Activated CD8-positive, alpha-beta memory T cell treated with anti-CD3 and anti-CD28 coated beads for 36 hours (primary cell): Measurements from ENCODE around the gene CEP85L. TPM values are rescaled to one million over a fixed set of nuclear protein-coding genes. Genes with fewer than 3 reads are reported as not detected.

Source experiments
- CTCF ChIA-PET: fragments of 350-600 bp; sonication (Branson Sonifier 250); formaldehyde crosslinking; loops from one replicate; lab custom pipeline; 2021; ENCODE audit warnings: antibody characterized with exemption; lab: Charles Lee
- POLR2A ChIA-PET: fragments of 350-600 bp; sonication (Branson Sonifier 250); formaldehyde crosslinking; loops from one replicate; lab custom pipeline; 2021; ENCODE audit warnings: antibody characterized with exemption; lab: Charles Lee
- total RNA-seq, 2 experiments: library from RNA; stranded (reverse); gene quantifications; one replicate each; pipeline ENCODE4 v1.2.3, GENCODE V29; 2021

CEP85L gene
- total RNA-seq, 2 experiments from 2014 or later = 30.2 to 30.4 TPM

DNA sequence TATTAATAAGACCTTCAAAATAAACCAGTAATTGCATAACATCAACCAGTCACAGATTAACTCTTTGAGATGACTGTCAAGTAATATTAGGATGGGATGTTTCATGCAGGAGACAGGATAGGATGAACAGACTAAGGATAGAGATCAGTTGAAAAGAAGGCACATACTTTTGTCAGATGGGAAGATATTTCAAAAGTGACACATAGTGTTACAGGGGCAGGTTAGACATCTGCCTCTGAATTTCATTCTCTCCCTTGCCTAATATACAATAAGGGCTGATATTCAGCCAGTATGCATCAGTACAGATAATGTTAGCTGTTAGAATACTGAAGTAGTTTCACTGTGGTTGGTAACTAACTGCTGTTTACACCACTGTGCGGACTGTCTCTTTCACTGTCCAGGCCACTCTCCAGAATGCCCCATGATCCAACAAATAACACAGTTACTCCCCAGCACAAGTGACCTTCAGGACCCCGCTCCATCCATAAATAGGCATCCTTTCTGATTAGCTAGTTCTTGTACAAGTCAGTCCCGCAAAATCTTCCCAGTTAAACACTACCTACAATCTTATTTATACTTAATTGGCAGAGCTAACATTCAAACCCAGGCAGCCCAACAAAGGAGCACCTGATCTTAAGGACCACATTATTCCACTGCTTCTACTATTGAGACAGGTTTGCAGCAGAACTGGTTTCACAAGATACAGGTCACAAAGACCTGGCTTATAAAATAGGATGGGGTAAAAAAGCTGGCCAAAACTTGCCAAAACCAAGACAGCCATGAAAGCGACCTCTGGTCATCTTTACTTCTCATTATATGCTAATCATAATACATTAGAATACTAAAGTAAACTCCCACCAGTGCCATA, 125.2 kb downstream of the CEP85L start:
- ChIA-PET POLR2A (no interaction called here), CTCF (no interaction called here)

DNA sequence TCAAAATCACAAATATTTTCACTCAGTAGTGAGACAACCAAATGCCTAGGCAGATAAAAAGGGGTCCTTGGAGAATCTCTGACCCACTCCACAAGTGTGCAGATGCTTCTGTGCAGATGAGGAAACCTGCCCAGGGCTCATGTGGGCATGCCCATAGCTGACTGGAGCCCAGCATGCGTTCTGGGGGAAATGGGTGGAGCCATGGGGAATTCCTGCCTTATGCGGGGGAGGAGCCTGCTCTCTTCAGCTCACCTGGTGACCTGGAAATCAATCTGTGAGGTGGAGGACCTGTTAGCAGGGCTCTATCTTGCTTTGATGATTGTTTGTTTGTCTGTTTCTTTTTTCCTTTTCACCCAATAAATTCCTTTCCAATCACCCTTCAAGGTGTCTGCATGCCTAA, 126.7 kb downstream of the CEP85L start:
- POLR2A ChIA-PET = no interaction called here
- CTCF ChIA-PET = no interaction called here

DNA sequence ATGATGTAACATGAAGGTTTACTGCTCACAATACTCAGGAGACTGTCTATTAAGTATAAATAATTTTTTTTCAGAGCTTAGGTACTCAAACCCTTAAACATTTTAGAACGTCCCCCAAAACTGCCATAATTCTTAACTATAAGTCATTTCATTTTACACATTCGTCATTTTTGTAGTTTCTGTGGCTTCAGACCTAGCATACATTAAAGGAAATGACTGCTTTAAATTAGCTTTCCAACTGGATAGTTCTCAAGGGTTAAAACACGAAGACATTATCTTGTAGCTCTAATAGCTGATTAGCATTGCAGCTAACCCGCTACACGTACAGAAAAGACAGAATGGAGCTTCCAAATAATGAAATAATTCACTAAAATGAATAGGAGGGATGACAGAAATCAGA, 128.2 kb downstream of the CEP85L start:
- POLR2A ChIA-PET = no interaction called here
- CTCF ChIA-PET = no interaction called here

DNA sequence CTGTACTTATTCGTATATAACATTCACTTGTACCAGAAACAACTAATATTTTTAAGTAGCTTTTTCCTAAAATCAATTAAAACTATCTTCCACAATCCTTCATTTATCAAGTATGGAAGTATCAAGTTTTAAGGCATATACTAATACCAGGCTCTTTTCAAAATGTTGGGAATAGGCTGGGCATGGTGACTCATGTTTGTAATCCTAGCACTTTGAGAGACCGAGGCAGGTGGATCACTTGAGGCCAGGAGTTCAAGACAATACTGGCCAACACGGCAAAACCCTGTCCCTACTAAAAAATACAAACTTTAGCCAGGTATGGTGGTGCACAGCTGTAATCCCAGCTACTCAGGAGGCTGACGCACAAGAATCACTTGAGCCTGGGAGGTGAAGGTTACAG, 129.0 kb downstream of the CEP85L start:
- ChIA-PET CTCF (no interaction called here), POLR2A (no interaction called here)

DNA sequence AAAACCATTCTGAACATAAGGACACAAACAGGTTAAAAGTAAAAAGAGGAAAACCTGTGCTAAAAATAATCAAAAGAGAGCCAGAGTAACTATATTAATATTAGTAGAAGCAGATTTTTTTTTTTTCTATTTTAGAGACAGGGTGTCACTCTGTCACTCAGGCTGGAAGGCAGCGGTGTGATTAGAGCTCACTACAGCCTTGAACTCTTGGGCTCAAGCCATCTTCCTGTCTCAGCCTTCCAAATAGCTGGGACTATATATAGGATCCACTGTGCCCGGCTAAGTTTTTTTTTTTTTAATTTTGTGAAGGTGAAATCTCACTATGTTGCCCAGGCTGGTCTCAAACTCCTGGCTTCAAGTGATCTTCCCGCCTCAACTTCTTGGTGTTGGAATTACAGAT, 136.7 kb downstream of the CEP85L start:
- CTCF ChIA-PET = no interaction called here
- POLR2A ChIA-PET = no interaction called here

DNA sequence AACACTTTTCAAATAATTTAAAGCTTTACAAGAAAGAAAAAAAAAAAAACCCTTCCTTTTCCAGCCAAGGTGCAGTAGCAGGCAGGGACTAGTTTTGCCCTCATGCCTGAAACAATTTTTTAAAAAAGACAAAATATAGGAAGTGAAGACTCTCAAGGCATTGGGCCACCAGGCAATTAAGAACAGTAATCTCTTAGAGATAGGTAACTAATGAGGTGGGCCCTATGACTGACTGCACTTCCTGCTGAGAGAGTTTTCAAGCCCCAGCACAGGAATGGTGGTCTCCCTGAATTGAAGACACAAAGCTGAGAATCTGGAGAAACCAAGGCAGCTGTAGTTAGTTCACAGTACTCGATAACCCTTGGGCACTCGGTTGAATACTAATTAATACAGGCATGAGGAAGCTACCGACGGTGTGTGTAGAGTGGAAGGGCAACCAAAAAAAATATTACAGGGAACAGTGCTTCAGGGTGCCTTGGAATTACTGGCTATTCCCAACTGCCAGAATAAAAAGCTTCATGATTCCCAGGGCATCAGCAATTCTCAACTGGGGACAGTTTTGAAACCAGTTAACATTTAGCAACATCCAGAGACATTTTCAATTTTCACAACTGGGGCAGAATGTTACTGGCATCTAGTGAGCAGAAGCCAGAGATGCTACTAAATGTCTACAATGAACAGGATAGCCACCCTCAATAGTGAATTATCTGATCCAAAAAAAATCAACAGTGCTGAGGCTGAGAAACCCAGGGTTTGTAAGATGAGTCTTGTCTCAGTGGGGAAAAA, 139.3 kb downstream of the CEP85L start:
- ChIA-PET CTCF (interaction anchor here (0.6 kb wide), 1 partner anchor 21 kb away, joined by 3 read pairs; no protein-coding TSS in a partner anchor), POLR2A (no interaction called here)

DNA sequence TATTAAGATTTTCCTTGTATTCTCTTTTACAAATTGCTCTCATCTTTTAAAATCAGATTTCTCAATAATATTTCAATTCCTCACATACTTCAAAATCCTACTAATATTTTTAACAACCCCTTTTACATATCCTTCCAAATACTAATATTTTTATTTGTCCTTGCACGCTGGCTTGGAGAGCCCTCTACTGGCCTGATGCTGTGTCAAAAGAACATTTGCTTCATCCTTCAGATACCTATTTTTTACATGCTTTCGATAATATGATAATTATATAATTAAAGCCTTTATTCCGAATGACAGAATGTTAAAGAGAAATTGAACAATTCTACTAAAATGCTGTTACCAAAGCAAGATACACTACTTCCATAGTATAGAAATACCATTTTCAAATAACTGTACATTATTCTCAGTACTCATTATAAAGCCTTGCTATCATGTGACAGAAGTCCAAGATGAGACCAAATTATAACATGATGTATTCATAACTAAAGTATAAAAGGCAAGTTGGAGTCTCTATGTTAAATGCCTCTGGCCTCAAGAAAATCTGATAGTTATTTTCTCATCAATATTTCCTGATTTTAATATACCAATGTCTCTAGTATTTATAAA, 142.3 kb downstream of the CEP85L start:
- ChIA-PET CTCF (no interaction called here), POLR2A (no interaction called here)

DNA sequence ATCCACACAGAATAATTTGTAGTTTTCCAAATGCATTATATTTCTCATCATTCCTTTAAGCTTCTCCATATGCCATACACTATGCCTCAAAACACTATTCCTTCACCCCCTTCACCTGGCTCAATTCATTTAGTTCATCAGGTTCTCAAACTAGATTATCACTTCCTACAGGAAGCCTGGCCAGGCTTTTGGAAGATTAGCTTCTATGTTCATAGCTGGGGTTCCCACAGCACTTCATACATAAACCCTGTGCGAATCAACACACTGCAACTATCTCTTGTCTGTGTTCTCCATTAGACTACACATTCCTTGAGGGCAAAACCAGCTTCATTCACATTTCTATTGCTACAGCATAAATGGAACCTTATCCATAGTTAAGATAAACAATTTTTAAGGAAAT, 143.8 kb downstream of the CEP85L start:
- ChIA-PET POLR2A (no interaction called here), CTCF (no interaction called here)

DNA sequence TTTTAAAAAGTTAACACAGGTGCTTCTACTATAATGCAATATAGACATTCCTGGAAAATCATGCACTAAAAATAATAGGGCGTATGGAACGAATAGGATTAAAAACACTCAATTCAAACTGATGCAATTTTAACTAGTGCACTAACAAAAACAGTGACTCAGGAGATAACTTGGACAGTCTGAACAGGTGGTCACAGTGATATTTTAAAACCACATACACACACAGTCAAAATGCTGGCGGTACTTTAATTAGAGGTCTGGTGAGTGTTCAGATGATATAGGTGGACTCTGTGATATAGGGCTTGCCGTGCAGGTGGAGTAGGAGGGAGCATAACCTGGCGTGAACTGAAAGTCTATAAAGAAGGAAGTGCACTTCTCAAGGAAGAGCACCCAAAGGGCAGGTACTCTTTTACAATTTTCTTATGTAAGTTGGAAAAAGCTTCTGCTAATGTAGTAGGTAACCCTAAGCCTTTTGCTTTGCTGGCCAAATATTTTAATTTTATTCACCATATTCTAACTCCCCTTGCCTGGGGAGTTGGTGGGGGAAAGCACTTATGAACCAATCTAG, 145.2 kb downstream of the CEP85L start:
- ChIA-PET CTCF (no interaction called here), POLR2A (no interaction called here)

DNA sequence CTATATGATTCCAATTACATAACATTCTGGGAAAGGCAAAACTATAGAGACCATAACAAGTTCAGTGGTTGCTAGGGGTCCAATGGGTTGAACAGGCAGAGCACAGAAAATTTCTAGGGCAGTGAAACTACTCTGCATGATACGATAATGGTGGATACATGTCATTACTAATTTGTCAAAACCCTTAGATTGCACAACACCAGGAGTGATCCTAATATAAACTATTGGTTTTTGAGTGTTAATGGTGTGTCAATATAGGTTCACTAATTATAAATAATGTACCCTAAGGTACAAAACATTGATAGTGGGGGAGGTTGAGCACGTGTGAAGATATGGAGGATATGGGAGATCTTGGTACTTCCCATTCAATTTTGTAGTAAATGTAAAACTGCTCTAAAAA, 145.7 kb downstream of the CEP85L start:
- ChIA-PET POLR2A (no interaction called here), CTCF (no interaction called here)

DNA sequence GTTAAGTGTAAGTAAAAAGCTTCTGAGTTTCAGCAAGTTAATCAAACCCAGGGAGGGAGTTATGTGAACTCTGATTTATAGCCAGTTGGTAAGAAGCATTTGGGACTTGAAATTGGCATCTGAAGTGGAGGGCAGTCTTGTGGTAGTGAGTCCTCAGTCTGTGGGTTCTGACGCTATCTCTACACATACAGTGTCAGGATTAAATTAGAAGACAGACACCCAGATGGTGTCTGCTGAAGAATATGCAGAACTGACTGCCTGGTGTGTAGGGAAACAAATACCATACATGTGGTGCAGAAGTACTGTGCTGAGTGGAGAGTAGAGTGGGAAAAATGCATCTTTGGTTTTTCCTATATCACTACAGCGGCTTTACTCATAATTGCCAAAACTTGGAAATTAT, 146.8 kb downstream of the CEP85L start:
- POLR2A ChIA-PET = no interaction called here
- CTCF ChIA-PET = no interaction called here

DNA sequence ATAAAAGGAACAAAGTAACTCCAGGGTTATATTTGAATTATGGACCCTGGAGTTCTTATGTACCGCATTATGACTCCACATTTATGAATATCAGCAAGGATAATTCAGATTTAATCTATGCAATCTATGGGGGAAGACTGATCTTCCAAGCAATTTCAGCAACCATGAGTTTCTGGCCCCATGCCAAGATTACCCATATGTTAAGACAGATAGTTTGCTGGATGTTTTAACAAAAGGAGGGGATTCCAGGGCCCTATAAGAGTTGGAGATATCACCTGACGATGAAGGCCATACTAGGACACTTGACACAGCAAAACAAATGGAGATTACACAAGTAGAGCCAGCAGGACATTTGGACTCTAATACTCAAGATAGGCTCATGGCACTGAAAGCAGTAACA, 149.2 kb downstream of the CEP85L start:
- CTCF ChIA-PET = no interaction called here
- POLR2A ChIA-PET = no interaction called here

DNA sequence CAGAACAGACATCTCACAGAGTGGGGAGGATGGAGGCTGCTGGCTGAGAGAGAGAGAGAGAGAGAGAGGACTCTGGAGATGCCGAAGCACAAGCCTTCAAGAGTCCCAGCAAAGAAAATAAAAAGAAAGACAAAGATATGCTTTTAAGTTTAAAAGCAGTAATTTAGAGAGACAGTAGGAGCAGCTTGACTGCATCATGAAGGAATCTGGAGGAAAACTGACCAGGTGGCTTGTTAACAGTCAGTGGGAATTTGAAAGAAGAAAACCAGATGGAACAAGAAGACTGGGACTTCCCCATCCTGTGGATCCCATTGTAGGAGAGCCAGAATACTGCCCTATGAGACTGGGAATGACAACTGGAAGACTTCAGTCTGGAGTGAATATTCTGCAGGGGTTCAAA, 149.6 kb downstream of the CEP85L start:
- CTCF ChIA-PET = no interaction called here
- POLR2A ChIA-PET = no interaction called here

DNA sequence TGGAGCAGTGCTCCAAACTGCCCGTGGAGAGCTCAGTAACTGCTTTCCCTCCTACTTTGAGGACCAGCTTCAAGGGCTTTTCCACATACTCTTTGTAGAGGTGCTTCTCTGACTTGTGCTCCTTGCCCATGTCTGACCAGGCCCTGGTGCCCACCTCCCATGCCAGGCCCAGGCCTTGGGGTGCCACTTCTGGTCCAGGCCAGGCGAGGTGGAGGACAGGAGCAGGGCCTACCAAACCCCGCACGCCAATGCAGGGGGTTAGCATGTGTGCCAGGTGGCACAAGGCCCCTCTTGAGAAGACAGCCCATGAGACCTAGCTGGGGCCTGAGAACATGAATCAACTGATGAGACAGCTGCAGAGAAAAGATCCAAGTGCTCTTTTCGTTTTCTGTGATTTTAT, 150.3 kb downstream of the CEP85L start:
- ChIA-PET CTCF (no interaction called here), POLR2A (no interaction called here)

DNA sequence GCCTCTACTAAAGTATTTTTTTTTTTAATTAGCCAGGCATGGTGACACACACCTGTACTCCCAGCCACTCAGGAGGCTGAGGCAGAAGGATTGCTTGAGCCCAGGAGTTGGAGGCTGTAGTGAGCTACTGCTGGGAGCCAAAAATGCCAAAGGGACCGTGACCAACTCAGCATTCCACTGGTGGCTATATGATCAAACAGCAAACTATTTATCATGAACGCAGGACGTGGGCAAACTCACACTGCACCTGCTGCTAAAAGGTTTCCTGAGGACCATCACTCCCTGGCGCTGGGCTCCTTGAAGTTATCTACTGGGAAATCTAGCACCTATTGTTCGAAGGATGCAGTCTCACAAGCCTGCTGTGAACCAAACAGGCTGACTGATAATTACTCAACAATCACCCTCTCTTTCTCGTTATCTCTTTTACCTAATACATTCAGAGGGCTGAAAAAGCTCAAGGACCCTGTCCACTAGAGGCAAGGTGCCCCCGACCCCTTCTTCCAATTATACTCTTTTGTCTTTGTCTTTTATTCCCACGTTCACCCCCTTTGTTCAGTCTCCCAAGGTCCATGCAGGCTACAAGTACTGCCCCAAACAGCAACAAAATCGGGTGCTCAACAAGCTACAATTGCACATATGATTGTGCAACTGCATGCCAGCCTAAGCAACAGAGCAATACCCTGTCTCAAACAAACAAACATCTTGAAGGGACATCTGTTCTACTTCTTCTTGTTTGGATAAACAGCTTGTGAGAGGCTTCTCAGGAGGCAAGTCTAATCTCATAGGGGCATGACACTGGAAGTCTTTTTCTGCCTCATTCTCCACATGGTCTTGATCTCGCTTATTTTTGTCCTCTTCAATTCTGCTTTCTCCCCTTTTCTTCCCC, 151.0 kb downstream of the CEP85L start:
- CTCF ChIA-PET = no interaction called here
- POLR2A ChIA-PET = no interaction called here

DNA sequence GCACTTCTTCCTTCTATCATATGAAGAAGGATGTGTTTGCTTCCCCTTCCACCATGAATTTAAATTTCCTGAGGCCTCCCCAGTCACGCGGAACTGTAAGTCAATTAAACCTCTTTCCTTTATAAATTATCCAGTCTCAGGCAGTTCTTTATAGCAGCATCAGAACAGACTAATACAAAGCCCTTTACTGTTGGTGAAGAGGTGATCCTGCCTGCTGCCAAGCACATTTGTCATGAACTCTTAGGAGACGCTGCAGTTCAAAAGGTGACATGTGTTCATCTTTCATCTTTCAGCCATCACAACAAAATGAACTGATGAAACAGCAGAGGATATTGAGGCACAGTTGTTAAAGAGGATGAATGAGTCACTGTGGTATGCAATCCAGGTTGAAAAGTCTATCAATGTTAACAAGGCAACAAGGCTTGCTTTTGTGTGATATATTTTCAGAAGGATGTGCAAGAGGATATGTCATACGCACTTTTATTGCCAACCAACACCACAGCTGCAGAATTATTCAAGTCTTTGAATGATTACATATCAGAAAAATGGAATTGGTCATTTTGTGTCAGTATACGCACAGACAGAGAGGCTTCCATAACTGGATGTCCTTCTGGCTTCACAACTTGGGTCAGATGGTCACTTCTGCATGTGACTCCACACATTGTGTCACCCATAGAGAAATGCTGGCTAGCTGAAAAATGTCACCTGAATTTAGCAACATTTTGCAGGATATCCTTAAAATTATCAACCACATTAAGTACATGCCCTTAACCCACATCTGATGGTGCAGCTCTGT, 155.7 kb downstream of the CEP85L start:
- CTCF ChIA-PET = no interaction called here

DNA sequence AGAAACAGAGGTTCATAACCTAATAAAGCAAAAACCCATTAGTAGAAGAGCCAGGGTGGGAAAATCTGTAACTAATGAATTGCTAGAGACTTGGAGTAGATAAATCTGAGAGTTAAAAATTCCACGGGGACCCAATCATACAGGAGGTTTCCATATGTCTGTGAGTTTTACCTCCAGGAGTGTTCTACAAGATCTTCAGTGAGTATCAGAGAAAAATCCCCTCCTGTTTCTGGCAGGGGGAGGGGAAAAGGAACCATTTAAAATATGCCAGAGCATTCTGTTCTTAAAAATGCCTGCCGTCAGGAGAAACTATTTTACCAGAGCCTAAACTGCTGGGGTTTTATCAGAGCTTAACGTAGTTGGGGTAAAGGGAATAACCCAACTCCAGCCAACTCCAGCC, 157.3 kb downstream of the CEP85L start:
- POLR2A ChIA-PET = no interaction called here
- CTCF ChIA-PET = no interaction called here

More for the DNA sequence above, 155.7 kb downstream of the CEP85L start:
- POLR2A ChIA-PET = interaction anchor here (0.6 kb wide), 1 partner anchor 44 kb away, joined by 3 read pairs; no protein-coding TSS in a partner anchor

DNA sequence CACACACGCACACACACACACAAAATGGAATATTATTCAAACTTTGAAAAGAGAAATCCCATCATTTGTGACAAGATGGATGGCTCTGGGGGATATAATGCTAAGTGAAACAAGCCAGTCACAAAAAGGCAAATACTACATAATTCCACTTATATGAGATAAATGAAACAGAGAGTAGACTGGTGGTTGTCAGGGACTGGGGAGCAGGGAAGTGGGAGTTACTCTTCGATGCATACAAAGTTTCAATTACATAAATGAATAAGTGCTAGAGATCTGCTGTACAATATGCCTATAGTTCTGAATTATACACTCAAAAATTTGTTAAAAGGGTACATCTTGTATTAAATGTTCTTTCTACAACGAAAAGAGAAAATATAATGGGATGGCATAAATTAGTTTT, 161.4 kb downstream of the CEP85L start:
- ChIA-PET POLR2A (no interaction called here), CTCF (interaction anchor here (0.7 kb wide), 1 partner anchor 282 kb away, joined by 3 read pairs; no protein-coding TSS in a partner anchor)
